Spleen (tissue), 11 donors: ENCODE data around the gene ROGDI. TPM values are rescaled to one million over a fixed set of nuclear protein-coding genes. Genes with fewer than 3 reads are reported as not detected.

Experiments used
- DNase-seq: peaks from one replicate; pipeline ENCODE4 v3.0.0-alpha.2; 2020
- H3K27ac ChIP-seq, 8 donors: fragments of 200-600 bp; sonication (generic) in 7 of 8; 1 replicate in 4 of 8; 2 replicates in 4 of 8; pipeline versions ENCODE4 v1.5.0 to v1.8.0; 2016 to 2021; ENCODE audit warnings: inconsistent platforms in 4 of 8, mild to moderate bottlenecking in 4 of 8, moderate library complexity in 1 of 8
- H3K27me3 ChIP-seq, 7 donors: fragments of 200-600 bp; sonication (generic) in 6 of 7; replicated peaks in 1 of 7; 1 replicate in 4 of 7; 2 replicates in 3 of 7; pipeline versions ENCODE4 v1.5.0 to v1.8.0; 2016 to 2021; ENCODE audit warnings: inconsistent platforms in 3 of 7, mild to moderate bottlenecking in 1 of 7
- H3K36me3 ChIP-seq, 6 donors: fragments of 200-600 bp; sonication (generic) in 5 of 6; 1 replicate in 4 of 6; 2 replicates in 2 of 6; pipeline versions ENCODE4 v1.5.0 to v1.8.0; 2016 to 2021; ENCODE audit warnings: inconsistent platforms in 2 of 6
- H3K4me1 ChIP-seq, 6 donors: fragments of 200-600 bp; sonication (generic) in 5 of 6; 1 replicate in 3 of 6; 2 replicates in 3 of 6; pipeline versions ENCODE4 v1.5.0 to v1.8.0; 2016 to 2021; ENCODE audit warnings: inconsistent platforms in 3 of 6
- H3K4me3 ChIP-seq, 8 donors: fragments of 200-600 bp; sonication (generic) in 7 of 8; 1 replicate in 4 of 8; 2 replicates in 4 of 8; pipeline versions ENCODE4 v1.5.0 to v1.8.0; 2016 to 2021; ENCODE audit warnings: inconsistent platforms in 4 of 8, mild to moderate bottlenecking in 4 of 8, moderate library complexity in 2 of 8
- H3K9me3 ChIP-seq, 8 donors: fragments of 200-600 bp; sonication (generic) in 7 of 8; 1 replicate in 4 of 8; 2 replicates in 4 of 8; pipeline versions ENCODE4 v1.5.0 to v1.8.0; 2016 to 2021; ENCODE audit warnings: inconsistent platforms in 4 of 8
- CTCF ChIP-seq, 11 experiments: fragments of 200-600 bp in 7 of 11; fragments of 450-650 bp in 4 of 11; sonication (generic) in 4 of 11; IDR thresholded peaks in 8 of 11; conservative IDR thresholded peaks in 3 of 11; 1 replicate in 7 of 11; 2 replicates in 4 of 11; pipeline versions ENCODE4 v1.4.0 to v1.8.0; 2016 to 2021; ENCODE audit warnings: antibody characterized with exemption in 11 of 11, inconsistent platforms in 4 of 11, mild to moderate bottlenecking in 1 of 11
- POLR2A ChIP-seq, 3 donors: fragments of 450-650 bp; IDR thresholded peaks; one replicate each; pipeline ENCODE4 v1.5.1; 2017; ENCODE audit warnings: antibody characterized with exemption in 3 of 3, mild to moderate bottlenecking in 1 of 3
- POLR2AphosphoS5 ChIP-seq, 3 donors: sonication (generic); formaldehyde crosslinking; IDR thresholded peaks; one replicate each; pipeline ENCODE4 v1.5.1; 2017; ENCODE audit warnings: antibody characterized with exemption in 3 of 3
- WGBS, 5 donors: extraction: QIAGEN DNeasy Blood & Tissue Kit in 3 of 5; methylation state at CpG; one replicate each; pipeline versions ENCODE4 v1.1.5 to v1.1.7; 2013 to 2018; 5-methylcytosine and 5-hydroxymethylcytosine counted together
- intact Hi-C: fragments of 100-400 bp; cut with DNase I; formaldehyde crosslinking; loops from one replicate; pipeline ENCODE4 v1.15.0; 2023; ENCODE audit warnings: low total_unique reads
- polyA plus RNA-seq, 3 donors: library from polyadenylated mRNA; stranded (reverse); fragments of 200-250 nt; gene quantifications; one replicate each; pipeline ENCODE4 v1.2.1, GENCODE V29; 2013
- small RNA-seq, 4 donors: library from RNA; depleted of rRNA; stranded (forward); fragments of <200 nt; gene quantifications; one replicate each; pipeline ENCODE3, GENCODE V24; 2016
- total RNA-seq, 7 donors: library from RNA; depleted of rRNA in 3 of 7; stranded (reverse); fragments of >200 nt in 3 of 7; fragmentation: NEBNext Ultra II Directional in 4 of 7; extraction: Animal tissue kit (Norgen Biotek cat#: 25700) in 4 of 7; gene quantifications; one replicate each; pipeline versions ENCODE4 v1.1.0 to v1.2.1, GENCODE V29; 2016 to 2021
- donor health status: healthy with polysubstance abuse.
- donor health status: DM: no; HTN: no; CAD: no; lungs with moderate emphysema.
- donor health status: DM: no; HTN: no; CAD: no.
- donor health status: Bipolar disorder and iron deficiency.
- donor health status: healthy.
- donor health status: DM: no; HTN: no; CAD: no.
- donor health status: DM: yes; HTN: yes; CAD: no.

ROGDI gene
- total and polyA plus RNA-seq, 10 donors: 24.6 to 47.5 (median 31.9) TPM

- TF ChIP-seq POLR2A (IDR thresholded peaks at IDR 0.05) (no peak), POLR2AphosphoS5 (IDR thresholded peaks at IDR 0.05) (peak in 2 of 3 donors; percentile 13 to 34), CTCF (IDR thresholded peaks at IDR 0.05 in 8 of 11, conservative IDR thresholded peaks at IDR 0.05 in 3 of 11) (no peak)
- H3K4me3 ChIP-seq: no peak overlapping the region
- peaks cover 0 to 34% (median 10%) of the 10 kb centered on the region in 6 donors for H3K4me1 ChIP-seq
- DNase-seq: no peak
- no peaks in the 10 kb centered on the region for H3K27me3 ChIP-seq
- peaks cover 4 to 56% (median 44%) of the 10 kb centered on the region in 6 donors for H3K36me3 ChIP-seq
- H3K9me3 ChIP-seq: no peaks in the 10 kb centered on the region
- peak overlapping the region in 3 of 8 donors; percentile 2 to 65 (median 33) for H3K27ac ChIP-seq
- 88 to 92% (median 90%) methylated on average over 8 to 16 of the region's 16 CpGs for WGBS, 5 donors
- intact Hi-C loops: no loop called here
Observed at GRCh38 chr16:4748682-4749411, 53.6 kb downstream of the ROGDI start.

GRCh38 chr16:4747906-4748681, 54.3 kb downstream of the ROGDI start:
- TF ChIP-seq CTCF (IDR thresholded peaks at IDR 0.05 in 8 of 11, conservative IDR thresholded peaks at IDR 0.05 in 3 of 11) (no peak), POLR2A (IDR thresholded peaks at IDR 0.05) (no peak), POLR2AphosphoS5 (IDR thresholded peaks at IDR 0.05) (no peak)
- no peak for DNase-seq
- intact Hi-C loops: no loop called here
- Histone ChIP-seq H3K4me1 (peaks cover 0 to 42% (median 16%) of the 10 kb centered on the region in 6 donors), H3K27me3 (no peaks in the 10 kb centered on the region), H3K27ac (peak overlapping the region in 5 of 8 donors; percentile 2 to 65 (median 33)), H3K4me3 (no peak overlapping the region), H3K36me3 (peaks cover 4 to 49% (median 37%) of the 10 kb centered on the region in 6 donors), H3K9me3 (no peaks in the 10 kb centered on the region)
- 53 to 73% (median 69%) methylated on average over 13 to 14 of the region's 14 CpGs for WGBS, 5 donors

- peaks cover 0 to 51% (median 21%) of the 10 kb centered on the region in 6 donors for H3K4me1 ChIP-seq
- peak overlapping the region in 4 of 8 donors; percentile 23 to 65 (median 46) for H3K27ac ChIP-seq
- peak in 1 of 3 donors; percentile 69 for TF ChIP-seq POLR2AphosphoS5 (IDR thresholded peaks at IDR 0.05)
- TF ChIP-seq POLR2A (IDR thresholded peaks at IDR 0.05): no peak
- no peaks in the 10 kb centered on the region for H3K9me3 ChIP-seq
- intact Hi-C loops: no loop called here
- 36 to 62% (median 47%) methylated on average over 15 of the region's 15 CpGs for WGBS, 5 donors
- H3K36me3 ChIP-seq: peaks cover 0 to 39% (median 26%) of the 10 kb centered on the region in 6 donors
- no peak for DNase-seq
- H3K4me3 ChIP-seq: no peak overlapping the region
- H3K27me3 ChIP-seq: no peaks in the 10 kb centered on the region
Observed at GRCh38 chr16:4746991-4747574, 55.4 kb downstream of the ROGDI start.

Small RNA genes lying within 50 kb of the gene (small RNA-seq; reads per million reads assigned to genes)
- 0 reads per million in 4 donors for gene RF00017

Other genes starting within 250 kb of the ROGDI start
- under 1 TPM; 0.17 to 0.33 (median 0.23) TPM for gene C16orf96, start 246.3 kb downstream of the ROGDI start, total RNA-seq
- under 1 TPM; 0.06 to 0.07 (median 0.06) TPM for gene C16orf96, start 246.3 kb downstream of the ROGDI start, polyA plus RNA-seq
- gene UBALD1, start 187.7 kb downstream of the ROGDI start, total RNA-seq: 10 to 100 TPM; 10.0 to 29.2 (median 20.2) TPM
- gene UBALD1, start 187.7 kb downstream of the ROGDI start, polyA plus RNA-seq: 10 to 100 TPM; 12.6 to 33.6 (median 13.6) TPM
- 100 to 1,000 TPM in 1 of 7 donors, 10 to 100 TPM in 6; 65.6 to 132 (median 83.6) TPM for gene MGRN1, start 177.8 kb downstream of the ROGDI start, total RNA-seq
- gene MGRN1, start 177.8 kb downstream of the ROGDI start, polyA plus RNA-seq: 10 to 100 TPM in 1 of 3 donors, 1 to 10 TPM in 2; 7.6 to 26.9 (median 8.8) TPM
- 10 to 100 TPM; 26.2 to 37.4 (median 27.6) TPM for gene NUDT16L1, start 109.1 kb downstream of the ROGDI start, total RNA-seq
- 10 to 100 TPM; 29.0 to 47.2 (median 38.8) TPM for gene NUDT16L1, start 109.1 kb downstream of the ROGDI start, polyA plus RNA-seq
- gene ANKS3, start 68.4 kb downstream of the ROGDI start, total RNA-seq: 10 to 100 TPM; 12.5 to 27.6 (median 21.8) TPM
- gene ANKS3, start 68.4 kb downstream of the ROGDI start, polyA plus RNA-seq: 10 to 100 TPM; 15.3 to 29.5 (median 26.2) TPM
- gene DNAAF8, start 68.1 kb downstream of the ROGDI start, total RNA-seq: 1 to 10 TPM in 1 of 7 donors, under 1 TPM in 3, not detected in 3; 0.57 to 1.2 (median 0.74) TPM
- gene DNAAF8, start 68.1 kb downstream of the ROGDI start, polyA plus RNA-seq: under 1 TPM; 0.17 to 0.35 (median 0.30) TPM
- gene ZNF500, start 35.5 kb downstream of the ROGDI start, total RNA-seq: 10 to 100 TPM; 12.0 to 32.3 (median 22.2) TPM
- gene ZNF500, start 35.5 kb downstream of the ROGDI start, polyA plus RNA-seq: 10 to 100 TPM in 1 of 3 donors, 1 to 10 TPM in 2; 2.5 to 19.0 (median 3.5) TPM
- gene SEPTIN12, start 14.3 kb downstream of the ROGDI start, total RNA-seq: not detected
- under 1 TPM in 1 of 3 donors, not detected in 2; 0.37 TPM for gene SEPTIN12, start 14.3 kb downstream of the ROGDI start, polyA plus RNA-seq
- not detected for gene SMIM22, start 7.3 kb downstream of the ROGDI start, total RNA-seq
- gene SMIM22, start 7.3 kb downstream of the ROGDI start, polyA plus RNA-seq: not detected
- 100 to 1,000 TPM in 1 of 7 donors, 10 to 100 TPM in 6; 47.2 to 117 (median 83.1) TPM for gene GLYR1, start 44.7 kb upstream of the ROGDI start, total RNA-seq
- 10 to 100 TPM; 26.6 to 53.4 (median 34.0) TPM for gene GLYR1, start 44.7 kb upstream of the ROGDI start, polyA plus RNA-seq
- gene UBN1, start 44.8 kb upstream of the ROGDI start, total RNA-seq: 10 to 100 TPM; 41.6 to 69.4 (median 58.9) TPM
- 10 to 100 TPM in 1 of 3 donors, 1 to 10 TPM in 2; 4.8 to 16.2 (median 5.5) TPM for gene UBN1, start 44.8 kb upstream of the ROGDI start, polyA plus RNA-seq
- under 1 TPM in 4 of 7 donors, not detected in 3; 0.18 to 0.37 (median 0.19) TPM for gene PPL, start 134.5 kb upstream of the ROGDI start, total RNA-seq
- under 1 TPM; 0.11 to 0.77 (median 0.29) TPM for gene PPL, start 134.5 kb upstream of the ROGDI start, polyA plus RNA-seq
- under 1 TPM in 6 of 7 donors, not detected in 1; 0.13 to 0.94 (median 0.60) TPM for gene SEC14L5, start 155.7 kb upstream of the ROGDI start, total RNA-seq
- under 1 TPM; 0.06 to 0.26 (median 0.11) TPM for gene SEC14L5, start 155.7 kb upstream of the ROGDI start, polyA plus RNA-seq
- gene NAGPA, start 231.3 kb upstream of the ROGDI start, total RNA-seq: 10 to 100 TPM; 16.2 to 41.8 (median 25.4) TPM
- 10 to 100 TPM; 11.8 to 17.7 (median 14.8) TPM for gene NAGPA, start 231.3 kb upstream of the ROGDI start, polyA plus RNA-seq